SK-MEL-5 (cell line): Measurements from ENCODE around the gene MYBBP1A. TPM values are rescaled to one million over a fixed set of nuclear protein-coding genes. Genes with fewer than 3 reads are reported as not detected.
"Not testable (repeated sequence)": the region's sequence is repeated elsewhere in the genome, so short reads cannot be mapped to it uniquely, and the experiment has no call there.

Experiments used
- DNase-seq: peaks from one replicate; pipeline ENCODE4 v3.0.0-alpha.2; 2016; ENCODE audit warnings: low read depth, low spot score
- in situ Hi-C: cut with HindIII; loops from 2 replicates; pipeline ENCODE4 v1.10.0; 2016; ENCODE audit warnings: low sequenced_read_pairs, high pct_unique_total_duplicates, low pct_unique_long_range_greater_than_20kb
- total RNA-seq: library from RNA; depleted of rRNA; stranded (reverse); fragments of >200 nt; shearing (Covaris generic); gene quantifications from 2 replicates; pipeline ENCODE4 v1.2.3, GENCODE V29; 2014

MYBBP1A gene
- total RNA-seq, 1 experiment from 2014 or later: 65.1 TPM

GRCh38 chr17:4580291-4580690 is 25.1 kb upstream of the MYBBP1A start:
- DNase-seq: no peak
- in situ Hi-C loops: no loop called here

GRCh38 chr17:4579678-4580077 is 24.5 kb upstream of the MYBBP1A start:
- in situ Hi-C loops: no loop called here
- DNase-seq: no peak

- DNase-seq, in situ Hi-C loops: not testable (repeated sequence)
Measured at GRCh38 chr17:4578349-4578748, 23.2 kb upstream of the MYBBP1A start.

- DNase-seq: no peak
- in situ Hi-C loops: no loop called here
Measured at GRCh38 chr17:4577386-4577993, 22.3 kb upstream of the MYBBP1A start.

GRCh38 chr17:4576729-4577322 is 21.6 kb upstream of the MYBBP1A start:
- no peak for DNase-seq
- in situ Hi-C loops: no loop called here

GRCh38 chr17:4576161-4576558 is 21.0 kb upstream of the MYBBP1A start:
- DNase-seq: no peak
- in situ Hi-C loops: no loop called here

GRCh38 chr17:4574448-4575045 is 19.4 kb upstream of the MYBBP1A start:
- in situ Hi-C loops: no loop called here

GRCh38 chr17:4573669-4574068 is 18.5 kb upstream of the MYBBP1A start:
- no peak for DNase-seq
- in situ Hi-C loops: no loop called here

More at GRCh38 chr17:4574448-4575045, 19.4 kb upstream of the MYBBP1A start:
- no peak for DNase-seq

GRCh38 chr17:4573115-4573514 is 17.9 kb upstream of the MYBBP1A start:
- DNase-seq: no peak
- in situ Hi-C loops: no loop called here

- DNase-seq: peak; percentile 19
- in situ Hi-C loops: no loop called here
Measured at GRCh38 chr17:4572131-4572530, 16.9 kb upstream of the MYBBP1A start.

- in situ Hi-C loops: no loop called here
- DNase-seq: no peak
Measured at GRCh38 chr17:4569591-4569990, 14.4 kb upstream of the MYBBP1A start.

- in situ Hi-C loops: no loop called here
- peak; percentile 86 for DNase-seq
Measured at GRCh38 chr17:4566785-4567184, 11.6 kb upstream of the MYBBP1A start.

- in situ Hi-C loops: no loop called here
Measured at GRCh38 chr17:4565209-4566141, 10.3 kb upstream of the MYBBP1A start.

GRCh38 chr17:4562015-4562969 is 7.1 kb upstream of the MYBBP1A start:
- no peak for DNase-seq
- in situ Hi-C loops: no loop called here

More at GRCh38 chr17:4565209-4566141, 10.3 kb upstream of the MYBBP1A start:
- DNase-seq: peak; percentile 93

GRCh38 chr17:4560837-4561256 is 5.7 kb upstream of the MYBBP1A start:
- in situ Hi-C loops: no loop called here
- DNase-seq: peak; percentile 42

- DNase-seq: no peak
- in situ Hi-C loops: no loop called here
Measured at GRCh38 chr17:4560421-4560820, 5.2 kb upstream of the MYBBP1A start, which contains the start of gene GGT6. Gene GGT6, minus strand, starts transcription at chr17:4560577. Its CDS starts 56 bp downstream, at chr17:4560521.

- in situ Hi-C loops: no loop called here
- DNase-seq: no peak
Measured at GRCh38 chr17:4559966-4560365, 4.8 kb upstream of the MYBBP1A start.
